ENCODE results near the gene ALDH3A1. TPM values are rescaled to one million over a fixed set of nuclear protein-coding genes. Genes with fewer than 3 reads are reported as not detected.

ALDH3A1 gene
- total RNA-seq, 1 experiment from 2014 or later, result 0.39 TPM

- no peaks in the 10 kb centered on the region for H4K20me1 ChIP-seq (ENCODE audit: control insufficient read depth, insufficient read depth, insufficient read length)
- no peak overlapping the region for H3K27ac ChIP-seq (ENCODE audit: insufficient read length, low read depth, low read length)
- no peaks in the 10 kb centered on the region for H3K27me3 ChIP-seq (ENCODE audit: insufficient read depth, low read length)
- 0 out of 7 replicates have a peak overlapping the region, but pooled peaks of 1 of the 3 experiments have one; percentile 18 for H3K27ac Mint-ChIP-seq
- no peaks in the 10 kb centered on the region for H3K4me1 ChIP-seq (ENCODE audit: insufficient read depth, low read length)
- no peak overlapping the region for H3K18ac ChIP-seq (ENCODE audit: insufficient read length, low read depth, low read length)
- no peak overlapping the region for H3K9ac ChIP-seq (ENCODE audit: extremely low read depth, insufficient read length, low read length)
- H2BK5ac ChIP-seq (ENCODE audit: insufficient read length, low read length), result no peak overlapping the region
- no peak overlapping the region for H3K23ac ChIP-seq (ENCODE audit: insufficient read length, low read depth, low read length)
- TF ChIP-seq, protein P1, sequence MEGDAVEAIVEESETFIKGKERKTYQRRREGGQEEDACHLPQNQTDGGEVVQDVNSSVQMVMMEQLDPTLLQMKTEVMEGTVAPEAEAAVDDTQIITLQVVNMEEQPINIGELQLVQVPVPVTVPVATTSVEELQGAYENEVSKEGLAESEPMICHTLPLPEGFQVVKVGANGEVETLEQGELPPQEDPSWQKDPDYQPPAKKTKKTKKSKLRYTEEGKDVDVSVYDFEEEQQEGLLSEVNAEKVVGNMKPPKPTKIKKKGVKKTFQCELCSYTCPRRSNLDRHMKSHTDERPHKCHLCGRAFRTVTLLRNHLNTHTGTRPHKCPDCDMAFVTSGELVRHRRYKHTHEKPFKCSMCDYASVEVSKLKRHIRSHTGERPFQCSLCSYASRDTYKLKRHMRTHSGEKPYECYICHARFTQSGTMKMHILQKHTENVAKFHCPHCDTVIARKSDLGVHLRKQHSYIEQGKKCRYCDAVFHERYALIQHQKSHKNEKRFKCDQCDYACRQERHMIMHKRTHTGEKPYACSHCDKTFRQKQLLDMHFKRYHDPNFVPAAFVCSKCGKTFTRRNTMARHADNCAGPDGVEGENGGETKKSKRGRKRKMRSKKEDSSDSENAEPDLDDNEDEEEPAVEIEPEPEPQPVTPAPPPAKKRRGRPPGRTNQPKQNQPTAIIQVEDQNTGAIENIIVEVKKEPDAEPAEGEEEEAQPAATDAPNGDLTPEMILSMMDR (conservative IDR thresholded peaks at IDR 0.05), result no peak
- no peak overlapping the region for H3K56ac ChIP-seq (ENCODE audit: insufficient read length, low read depth, low read length)
- no CpG with 5 or more reads among the region's 7 CpGs for WGBS (ENCODE audit: extremely low coverage, insufficient read length, low lambda C conversion rate)
- no peaks in the 10 kb centered on the region for H3K9me3 ChIP-seq (ENCODE audit: control insufficient read depth, low read depth, low read length)
- H4K5ac ChIP-seq (ENCODE audit: insufficient read length, low read depth, low read length), result no peak overlapping the region
- H2AK5ac ChIP-seq (ENCODE audit: insufficient read length, low read length), result no peak overlapping the region
- H3K4me3 Mint-ChIP-seq, result no peak overlapping the region
- H2BK20ac ChIP-seq (ENCODE audit: low read depth, low read length, poor library complexity, severe bottlenecking), result no peak overlapping the region
- H3K4ac ChIP-seq (ENCODE audit: low read depth, low read length), result no peak overlapping the region
- no peaks in the 10 kb centered on the region for H3K79me1 ChIP-seq (ENCODE audit: insufficient read depth, low read depth, low read length, poor library complexity, severe bottlenecking)
- DNase-seq, result no peak
- H2AFZ ChIP-seq (ENCODE audit: low read length), result no peak overlapping the region
- no peaks in the 10 kb centered on the region for H3K36me3 Mint-ChIP-seq (ENCODE audit: insufficient read depth in 1 of 3, low read depth in 3 of 3)
- H3K79me2 ChIP-seq (ENCODE audit: insufficient read depth, low read length), result no peaks in the 10 kb centered on the region
- no peak overlapping the region for H3K14ac ChIP-seq (ENCODE audit: insufficient read depth, low read length)
- H3K27me3 Mint-ChIP-seq (ENCODE audit: low read depth), result peaks cover 4% of the 10 kb centered on the region
- no peak overlapping the region for H4K8ac ChIP-seq (replicated peaks; ENCODE audit: insufficient read length, low read depth, low read length)
- no peak overlapping the region for H3K4me2 ChIP-seq (ENCODE audit: insufficient read depth, insufficient read length, low read length)
- no peaks in the 10 kb centered on the region for H3K23me2 ChIP-seq (ENCODE audit: insufficient read length, low read depth, low read length, poor library complexity, severe bottlenecking)
- no peaks in the 10 kb centered on the region for H3K4me1 Mint-ChIP-seq
- H2BK15ac ChIP-seq (ENCODE audit: low read depth, low read length), result no peak overlapping the region
- H3K9me3 Mint-ChIP-seq, result no peaks in the 10 kb centered on the region
- no peak overlapping the region for H4K91ac ChIP-seq (ENCODE audit: insufficient read length, low read depth, low read length)
- H3T11ph ChIP-seq (ENCODE audit: low read length), result no peak overlapping the region
- no peak overlapping the region for H2BK12ac ChIP-seq (ENCODE audit: insufficient read length, low read depth, low read length)
- H2BK120ac ChIP-seq (ENCODE audit: low read depth, low read length, poor library complexity, severe bottlenecking), result no peak overlapping the region
These were observed 20.0 kb downstream of the ALDH3A1 start for GRCh38 chr17:19728084-19728495.
